Neural progenitor cell (in vitro differentiated cells): ENCODE data around the gene GOLT1B.

Experiments used
- CTCF ChIP-seq: fragments of 200-600 bp; sonication (generic); IDR thresholded peaks from 2 replicates; pipeline ENCODE4 v1.5.1; 2017; ENCODE audit warnings: antibody characterized with exemption, mild to moderate bottlenecking
- EZH2 ChIP-seq: fragments of 200-600 bp; sonication (generic); IDR thresholded peaks from 2 replicates; pipeline ENCODE4 v1.6.1; 2017; ENCODE audit warnings: antibody characterized with exemption, mild to moderate bottlenecking, moderate library complexity
- EZH2phosphoT487 ChIP-seq: fragments of 200-600 bp; sonication (generic); IDR thresholded peaks from 2 replicates; pipeline ENCODE4 v1.6.1; 2017; ENCODE audit warnings: antibody characterized with exemption

GRCh38 chr12:21471294-21471693, 30.3 kb upstream of the GOLT1B start:
- TF ChIP-seq CTCF (no peak), EZH2 (no peak), EZH2phosphoT487 (no peak)
